ENCODE data around the gene TMEM196. TPM values are rescaled to one million over a fixed set of nuclear protein-coding genes. Genes with fewer than 3 reads are reported as not detected.

Gene TMEM196
- total RNA-seq (2014; rRNA removed; shearing (Covaris generic); ENCODE audit: low replicate concordance) = not detected in 2 replicates

- H3K27me3 ChIP-seq (ENCODE audit: low read length) = no peaks in the 10 kb centered on the region
- no peaks in the 10 kb centered on the region for H3K9me3 ChIP-seq (ENCODE audit: low read length)
- H3K4me2 ChIP-seq (ENCODE audit: low read depth, low read length, poor library complexity, severe bottlenecking) = no peak within 1 kb of the TSS
Observed at GRCh38 chr7:19772841-19773760, at the start of gene TMEM196. TSS of gene TMEM196 (minus strand) at chr7:19773617. CDS start at chr7:19772696, 921 bp downstream.

DNA sequence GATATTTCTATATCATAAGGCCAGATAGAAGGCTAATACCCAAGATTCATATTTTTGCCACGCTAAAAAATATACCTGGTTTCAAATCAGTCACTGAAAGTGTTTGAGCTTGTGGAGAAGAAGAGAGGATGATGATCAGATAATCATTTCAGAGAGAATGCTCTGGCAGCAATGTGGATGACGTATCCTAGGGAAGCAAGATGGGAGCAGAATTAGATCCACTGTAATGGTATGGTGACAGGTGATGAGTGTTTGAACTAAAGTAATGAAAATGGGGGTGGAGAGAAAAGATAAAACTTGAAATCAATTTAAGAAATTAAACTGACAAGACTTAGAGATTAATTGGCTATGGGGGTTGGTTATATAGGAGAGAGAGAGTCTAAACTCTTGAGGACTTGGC, 42.7 kb upstream of the TMEM196 start:
- Histone ChIP-seq H3K9me2 (replicated peaks; ENCODE audit: insufficient read depth, low read length) (no peaks in the 10 kb centered on the region), H3K4me2 (ENCODE audit: low read depth, low read length, poor library complexity, severe bottlenecking) (no peak overlapping the region), H2AFZ (ENCODE audit: low read length) (no peak overlapping the region), H3K4me3 (ENCODE audit: low read length) (no peak overlapping the region), H3K9me3 (ENCODE audit: low read length) (no peaks in the 10 kb centered on the region), H3K27me3 (ENCODE audit: low read length) (no peaks in the 10 kb centered on the region), H3K79me2 (ENCODE audit: low read length) (no peaks in the 10 kb centered on the region), H3K36me3 (ENCODE audit: insufficient read depth, low read length) (no peaks in the 10 kb centered on the region), H4K20me1 (ENCODE audit: insufficient read depth, low read depth, low read length) (no peaks in the 10 kb centered on the region), H3K9ac (ENCODE audit: low read length) (no peak overlapping the region), H3K27ac (ENCODE audit: low read length) (no peak overlapping the region), H3K4me1 (ENCODE audit: low read length) (no peaks in the 10 kb centered on the region)
- no peak for DNase-seq

More at GRCh38 chr7:19772841-19773760, at the start of gene TMEM196:
- Histone ChIP-seq H3K9ac (ENCODE audit: low read length) (no peak within 1 kb of the TSS), H3K36me3 (ENCODE audit: insufficient read depth, low read length) (no peaks in the 10 kb centered on the region), H3K4me3 (ENCODE audit: low read length) (no peak within 1 kb of the TSS), H3K79me2 (ENCODE audit: low read length) (no peaks in the 10 kb centered on the region), H3K9me2 (replicated peaks; ENCODE audit: insufficient read depth, low read length) (no peaks in the 10 kb centered on the region), H4K20me1 (ENCODE audit: insufficient read depth, low read depth, low read length) (no peaks in the 10 kb centered on the region), H2AFZ (ENCODE audit: low read length) (no peak within 1 kb of the TSS), H3K4me1 (ENCODE audit: low read length) (no peaks in the 10 kb centered on the region), H3K27ac (ENCODE audit: low read length) (no peak within 1 kb of the TSS)
- no peak for DNase-seq

- H3K4me3 ChIP-seq (ENCODE audit: low read length) = no peak overlapping the region
- H3K27ac ChIP-seq (ENCODE audit: low read length) = no peak overlapping the region
- no peaks in the 10 kb centered on the region for H3K9me2 ChIP-seq (replicated peaks; ENCODE audit: insufficient read depth, low read length)
- H3K27me3 ChIP-seq (ENCODE audit: low read length) = no peaks in the 10 kb centered on the region
- no peak for DNase-seq
- no peak overlapping the region for H3K4me2 ChIP-seq (ENCODE audit: low read depth, low read length, poor library complexity, severe bottlenecking)
- no peak overlapping the region for H2AFZ ChIP-seq (ENCODE audit: low read length)
- H3K79me2 ChIP-seq (ENCODE audit: low read length) = no peaks in the 10 kb centered on the region
- no peaks in the 10 kb centered on the region for H3K9me3 ChIP-seq (ENCODE audit: low read length)
- no peaks in the 10 kb centered on the region for H4K20me1 ChIP-seq (ENCODE audit: insufficient read depth, low read depth, low read length)
- H3K4me1 ChIP-seq (ENCODE audit: low read length) = no peaks in the 10 kb centered on the region
- no peaks in the 10 kb centered on the region for H3K36me3 ChIP-seq (ENCODE audit: insufficient read depth, low read length)
- H3K9ac ChIP-seq (ENCODE audit: low read length) = no peak overlapping the region
Observed at GRCh38 chr7:19815546-19815945, 42.1 kb upstream of the TMEM196 start.

DNA sequence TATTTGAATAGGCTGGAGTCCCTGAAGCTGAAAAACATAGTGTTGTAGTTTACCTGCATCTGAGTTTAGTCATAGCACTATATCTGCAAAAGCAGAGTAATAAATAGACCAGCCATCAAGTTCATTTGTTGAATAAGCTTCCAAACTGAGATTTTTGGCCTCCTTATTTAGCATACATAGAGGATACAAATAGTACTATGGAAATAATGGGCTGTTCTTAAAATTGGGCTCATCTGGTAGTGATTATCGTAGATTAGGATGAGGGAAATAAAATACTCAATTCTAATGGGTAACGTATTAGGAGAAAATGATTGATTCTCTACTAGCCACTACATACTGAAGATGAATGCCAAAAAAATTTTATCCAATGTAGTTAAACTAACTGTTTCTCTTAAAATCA, 41.4 kb upstream of the TMEM196 start:
- H3K4me1 ChIP-seq (ENCODE audit: low read length) = no peaks in the 10 kb centered on the region
- H3K9me2 ChIP-seq (replicated peaks; ENCODE audit: insufficient read depth, low read length) = no peaks in the 10 kb centered on the region
- H4K20me1 ChIP-seq (ENCODE audit: insufficient read depth, low read depth, low read length) = no peaks in the 10 kb centered on the region
- H3K4me2 ChIP-seq (ENCODE audit: low read depth, low read length, poor library complexity, severe bottlenecking) = no peak overlapping the region
- no peak overlapping the region for H3K27ac ChIP-seq (ENCODE audit: low read length)
- H3K79me2 ChIP-seq (ENCODE audit: low read length) = no peaks in the 10 kb centered on the region
- no peaks in the 10 kb centered on the region for H3K27me3 ChIP-seq (ENCODE audit: low read length)
- H3K36me3 ChIP-seq (ENCODE audit: insufficient read depth, low read length) = no peaks in the 10 kb centered on the region
- H3K9me3 ChIP-seq (ENCODE audit: low read length) = no peaks in the 10 kb centered on the region
- no peak overlapping the region for H3K4me3 ChIP-seq (ENCODE audit: low read length)
- no peak for DNase-seq
- no peak overlapping the region for H2AFZ ChIP-seq (ENCODE audit: low read length)
- H3K9ac ChIP-seq (ENCODE audit: low read length) = no peak overlapping the region

DNA sequence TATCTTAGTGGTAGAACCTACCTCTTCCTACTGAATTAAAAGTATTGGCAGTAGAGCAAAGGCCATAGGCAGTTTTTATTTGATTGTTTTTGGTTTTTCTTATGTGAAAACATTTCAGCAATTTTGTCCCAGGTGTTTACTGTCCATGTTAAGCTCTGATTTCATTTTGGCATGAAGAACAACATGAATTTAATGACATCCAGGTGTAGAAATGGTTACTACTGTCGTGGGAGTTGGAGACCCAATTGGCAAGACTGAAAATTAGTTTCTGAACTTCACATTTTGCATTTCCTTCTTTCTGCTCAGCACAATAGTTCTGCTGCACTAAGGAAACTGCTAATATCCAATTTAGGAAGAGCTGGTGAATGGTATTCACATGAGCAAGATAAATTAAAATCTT, 38.0 kb upstream of the TMEM196 start:
- Histone ChIP-seq H3K4me1 (ENCODE audit: low read length) (no peaks in the 10 kb centered on the region), H3K9me3 (ENCODE audit: low read length) (no peaks in the 10 kb centered on the region), H3K79me2 (ENCODE audit: low read length) (no peaks in the 10 kb centered on the region), H3K27ac (ENCODE audit: low read length) (no peak overlapping the region), H3K9ac (ENCODE audit: low read length) (no peak overlapping the region), H3K36me3 (ENCODE audit: insufficient read depth, low read length) (no peaks in the 10 kb centered on the region), H3K4me3 (ENCODE audit: low read length) (no peak overlapping the region), H3K4me2 (ENCODE audit: low read depth, low read length, poor library complexity, severe bottlenecking) (no peak overlapping the region), H4K20me1 (ENCODE audit: insufficient read depth, low read depth, low read length) (no peaks in the 10 kb centered on the region), H2AFZ (ENCODE audit: low read length) (no peak overlapping the region), H3K27me3 (ENCODE audit: low read length) (no peaks in the 10 kb centered on the region), H3K9me2 (replicated peaks; ENCODE audit: insufficient read depth, low read length) (no peaks in the 10 kb centered on the region)
- no peak for DNase-seq

GRCh38 chr7:19798986-19799385, 25.6 kb upstream of the TMEM196 start:
- DNase-seq = no peak
- no peaks in the 10 kb centered on the region for H4K20me1 ChIP-seq (ENCODE audit: insufficient read depth, low read depth, low read length)
- no peaks in the 10 kb centered on the region for H3K36me3 ChIP-seq (ENCODE audit: insufficient read depth, low read length)
- H3K9me3 ChIP-seq (ENCODE audit: low read length) = no peaks in the 10 kb centered on the region
- no peak overlapping the region for H3K4me3 ChIP-seq (ENCODE audit: low read length)
- H3K79me2 ChIP-seq (ENCODE audit: low read length) = no peaks in the 10 kb centered on the region
- H3K4me1 ChIP-seq (ENCODE audit: low read length) = no peaks in the 10 kb centered on the region
- H3K4me2 ChIP-seq (ENCODE audit: low read depth, low read length, poor library complexity, severe bottlenecking) = no peak overlapping the region
- no peak overlapping the region for H3K9ac ChIP-seq (ENCODE audit: low read length)
- H3K27me3 ChIP-seq (ENCODE audit: low read length) = no peaks in the 10 kb centered on the region
- H2AFZ ChIP-seq (ENCODE audit: low read length) = no peak overlapping the region
- H3K9me2 ChIP-seq (replicated peaks; ENCODE audit: insufficient read depth, low read length) = no peaks in the 10 kb centered on the region
- no peak overlapping the region for H3K27ac ChIP-seq (ENCODE audit: low read length)

DNA sequence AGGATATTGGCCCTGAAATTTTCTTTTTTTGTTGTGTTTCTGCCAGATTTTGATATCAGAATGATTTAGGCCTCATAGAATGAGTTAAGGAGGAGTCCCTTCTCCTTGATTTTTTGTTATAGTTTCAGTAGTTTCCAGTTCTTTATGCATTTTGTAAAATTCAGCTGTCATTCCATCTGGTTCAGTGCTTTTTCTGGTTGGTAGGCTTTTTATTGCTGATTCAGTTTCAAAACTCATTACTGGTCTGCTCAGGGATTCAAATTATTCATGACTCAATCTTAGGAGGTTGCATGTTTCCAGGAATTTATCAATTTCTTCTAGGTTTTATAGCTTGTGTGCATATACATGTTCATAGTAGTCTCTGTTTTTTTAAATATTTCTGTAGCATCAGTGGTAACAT, 10.1 kb upstream of the TMEM196 start:
- Histone ChIP-seq H3K4me2 (ENCODE audit: low read depth, low read length, poor library complexity, severe bottlenecking) (no peak overlapping the region), H3K27me3 (ENCODE audit: low read length) (no peaks in the 10 kb centered on the region), H3K9me2 (replicated peaks; ENCODE audit: insufficient read depth, low read length) (no peaks in the 10 kb centered on the region), H4K20me1 (ENCODE audit: insufficient read depth, low read depth, low read length) (no peaks in the 10 kb centered on the region), H3K4me1 (ENCODE audit: low read length) (no peaks in the 10 kb centered on the region), H3K4me3 (ENCODE audit: low read length) (no peak overlapping the region), H3K9me3 (ENCODE audit: low read length) (no peaks in the 10 kb centered on the region), H3K27ac (ENCODE audit: low read length) (no peak overlapping the region), H3K79me2 (ENCODE audit: low read length) (no peaks in the 10 kb centered on the region), H3K9ac (ENCODE audit: low read length) (no peak overlapping the region), H3K36me3 (ENCODE audit: insufficient read depth, low read length) (no peaks in the 10 kb centered on the region), H2AFZ (ENCODE audit: low read length) (no peak overlapping the region)
- DNase-seq = no peak

DNA sequence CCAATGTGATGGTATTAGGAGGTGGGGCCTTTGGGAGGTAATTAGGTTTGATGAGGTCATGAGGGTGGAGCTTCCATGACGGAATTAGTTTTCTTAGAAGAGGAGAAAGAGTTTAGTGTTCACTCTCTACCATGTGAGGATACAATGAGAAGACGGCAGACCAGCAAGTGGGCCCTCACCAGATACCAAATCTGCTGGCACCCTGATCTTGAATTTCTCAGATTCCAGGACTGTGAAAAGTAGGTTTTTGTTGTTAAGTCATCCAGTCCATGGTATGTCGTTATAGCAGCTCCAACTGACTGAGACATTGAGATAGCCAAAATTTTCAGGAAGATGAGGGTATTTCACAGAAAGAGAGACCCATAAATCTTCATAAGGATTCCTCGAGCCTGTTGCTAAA, 3.6 kb upstream of the TMEM196 start:
- no peak overlapping the region for H3K4me3 ChIP-seq (ENCODE audit: low read length)
- H3K4me1 ChIP-seq (ENCODE audit: low read length) = no peaks in the 10 kb centered on the region
- no peaks in the 10 kb centered on the region for H3K9me3 ChIP-seq (ENCODE audit: low read length)
- H3K27me3 ChIP-seq (ENCODE audit: low read length) = no peaks in the 10 kb centered on the region
- H3K79me2 ChIP-seq (ENCODE audit: low read length) = no peaks in the 10 kb centered on the region
- no peak overlapping the region for H3K4me2 ChIP-seq (ENCODE audit: low read depth, low read length, poor library complexity, severe bottlenecking)
- no peak overlapping the region for H3K27ac ChIP-seq (ENCODE audit: low read length)
- no peaks in the 10 kb centered on the region for H4K20me1 ChIP-seq (ENCODE audit: insufficient read depth, low read depth, low read length)
- H3K9ac ChIP-seq (ENCODE audit: low read length) = no peak overlapping the region
- H3K9me2 ChIP-seq (replicated peaks; ENCODE audit: insufficient read depth, low read length) = no peaks in the 10 kb centered on the region
- no peaks in the 10 kb centered on the region for H3K36me3 ChIP-seq (ENCODE audit: insufficient read depth, low read length)
- no peak for DNase-seq
- no peak overlapping the region for H2AFZ ChIP-seq (ENCODE audit: low read length)

Measured in Karpas-422 (cell line).